IMR-90 (cell line): Measurements from ENCODE around the gene KRT77. TPM values are rescaled to one million over a fixed set of nuclear protein-coding genes. Genes with fewer than 3 reads are reported as not detected.
"Not testable (repeated sequence)": the region's sequence is repeated elsewhere in the genome, so short reads cannot be mapped to it uniquely, and the experiment has no call there.

Source experiments
- ATAC-seq: fragments of 200-7000 bp; cut with Tn5 transposase; 2 replicates; pipeline ENCODE4 v1.9.1; 2020; ENCODE audit warnings: low read depth, mild to moderate bottlenecking, moderate library complexity
- BruUV-seq: library from RNA; stranded (reverse); fragments of 400-500 nt; replicated peaks from 2 replicates; lab custom pipeline; 2021; lab: Mats Ljungman, UMichigan
- CTCF ChIA-PET: fragments of 300-600 bp; formaldehyde crosslinking; extraction: SDS; loops from one replicate; lab custom pipeline; 2021; ENCODE audit warnings: antibody characterized with exemption; lab: Yijun Ruan, JAX
- POLR2A ChIA-PET: fragments of 300-600 bp; sonication (Branson Sonifier 250); formaldehyde crosslinking; loops from one replicate; lab custom pipeline; 2022; ENCODE audit warnings: antibody characterized with exemption; ENCODE audit not compliant: unreplicated experiment; lab: Charles Lee
- DNase-seq: peaks from one replicate; pipeline ENCODE4 v3.0.0; 2013
- H2AFZ ChIP-seq: replicated peaks from 2 replicates; pipeline ENCODE3; 2013; ENCODE audit warnings: low read length, mild to moderate bottlenecking; ENCODE audit not compliant: poor library complexity
- H2AK5ac ChIP-seq: 2 replicates; pipeline ENCODE4 v1.6.1; 2013; ENCODE audit warnings: low read depth, low read length, inconsistent platforms
- H2AK9ac ChIP-seq: replicated peaks from 2 replicates; pipeline ENCODE3; 2013; ENCODE audit warnings: mild to moderate bottlenecking, low read depth, low read length, moderate library complexity; ENCODE audit not compliant: poor library complexity
- H2BK120ac ChIP-seq: 2 replicates; pipeline ENCODE4 v1.6.1; 2013; ENCODE audit warnings: low read depth, low read length, inconsistent platforms
- H2BK15ac ChIP-seq: 3 replicates; pipeline ENCODE4 v1.6.1; 2013; ENCODE audit warnings: low read depth, low read length, inconsistent platforms
- H2BK20ac ChIP-seq: 2 replicates; pipeline ENCODE4 v1.6.1; 2013; ENCODE audit warnings: low read depth, mild to moderate bottlenecking, inconsistent platforms, low read length, moderate library complexity
- H2BK5ac ChIP-seq: 2 replicates; pipeline ENCODE4 v1.6.1; 2013; ENCODE audit warnings: mild to moderate bottlenecking, low read depth, low read length, inconsistent platforms; ENCODE audit not compliant: poor library complexity, severe bottlenecking
- H3K14ac ChIP-seq: replicated peaks from 2 replicates; pipeline ENCODE4 v1.6.1; 2013; ENCODE audit warnings: low read depth, low read length, inconsistent platforms
- H3K18ac ChIP-seq: 2 replicates; pipeline ENCODE4 v1.6.1; 2013; ENCODE audit warnings: low read depth, low read length, control low read depth
- H3K23ac ChIP-seq: 2 replicates; pipeline ENCODE4 v1.6.1; 2013; ENCODE audit warnings: low read depth, low read length, inconsistent platforms
- H3K27ac ChIP-seq: 2 replicates; pipeline ENCODE4 v1.5.1; 2013; ENCODE audit warnings: mild to moderate bottlenecking, control low read depth, low read length; ENCODE audit not compliant: insufficient read depth
- H3K27me3 ChIP-seq: 2 replicates; pipeline ENCODE4 v1.6.1; 2013; ENCODE audit warnings: low read length; ENCODE audit not compliant: control insufficient read depth, insufficient read depth
- H3K36me3 ChIP-seq: 2 replicates; pipeline ENCODE4 v1.6.1; 2013; ENCODE audit warnings: low read length, mixed read lengths; ENCODE audit not compliant: control insufficient read depth, insufficient read depth
- H3K4ac ChIP-seq: 2 replicates; pipeline ENCODE4 v1.6.1; 2013; ENCODE audit warnings: low read depth, low read length, inconsistent platforms
- H3K4me1 ChIP-seq: 2 replicates; pipeline ENCODE4 v1.6.1; 2013; ENCODE audit warnings: low read length, mixed read lengths; ENCODE audit not compliant: control insufficient read depth, insufficient read depth
- H3K4me2 ChIP-seq: 2 replicates; pipeline ENCODE4 v1.6.1; 2013; ENCODE audit warnings: low read depth, mild to moderate bottlenecking, control low read depth, low read length, moderate library complexity
- H3K4me3 ChIP-seq: 2 replicates; pipeline ENCODE4 v1.5.1; 2013; ENCODE audit warnings: low read depth, mild to moderate bottlenecking, control low read depth, low read length, moderate library complexity; ENCODE audit not compliant: insufficient read depth
- H3K56ac ChIP-seq: 2 replicates; pipeline ENCODE4 v1.6.1; 2013; ENCODE audit warnings: low read length, inconsistent platforms; ENCODE audit not compliant: insufficient read depth; ENCODE audit errors: extremely low read depth
- H3K79me1 ChIP-seq, 2 experiments: 2 replicates each; pipeline ENCODE4 v1.6.1; 2013; ENCODE audit warnings: low read length in 2 of 2, inconsistent platforms in 1 of 2, low read depth in 1 of 2
- H3K9ac ChIP-seq: 2 replicates; pipeline ENCODE4 v1.6.1; 2013; ENCODE audit warnings: low read depth, low read length, control low read depth
- H3K9me1 ChIP-seq: 2 replicates; pipeline ENCODE4 v1.6.1; 2013; ENCODE audit warnings: low read length, inconsistent platforms; ENCODE audit not compliant: insufficient read depth
- H3K9me3 ChIP-seq: 2 replicates; pipeline ENCODE4 v1.6.1; 2013; ENCODE audit warnings: low read length; ENCODE audit not compliant: control insufficient read depth, insufficient read depth
- H4K20me1 ChIP-seq: 2 replicates; pipeline ENCODE4 v1.6.1; 2013; ENCODE audit warnings: low read length, inconsistent platforms; ENCODE audit not compliant: insufficient read depth
- H4K5ac ChIP-seq: 2 replicates; pipeline ENCODE4 v1.6.1; 2013; ENCODE audit warnings: mild to moderate bottlenecking, low read depth, low read length, control low read depth
- H4K8ac ChIP-seq, 2 experiments: 2 replicates each; pipeline ENCODE4 v1.6.1; 2013; ENCODE audit warnings: low read depth in 2 of 2, low read length in 2 of 2, control low read depth in 1 of 2, inconsistent platforms in 1 of 2
- H4K91ac ChIP-seq: 2 replicates; pipeline ENCODE4 v1.6.1; 2013; ENCODE audit warnings: low read depth, low read length, inconsistent platforms; ENCODE audit not compliant: insufficient read depth
- WGBS, 2 experiments: methylation state at CpG; one replicate each; pipeline versions ENCODE4 v1.1.5 to v1.1.7; 2013; ENCODE audit warnings: missing lambda C conversion rate in 2 of 2; ENCODE audit not compliant: insufficient read length in 1 of 2; ENCODE audit errors: extremely low coverage in 2 of 2; 5-methylcytosine and 5-hydroxymethylcytosine counted together
- dilution Hi-C: fragments of 300-500 bp; cut with HindIII; formaldehyde crosslinking; loops from one replicate; pipeline ENCODE4 v1.14.3; 2018; ENCODE audit warnings: low sequenced_read_pairs; ENCODE audit not compliant: unreplicated experiment
- in situ Hi-C: fragments of 300-500 bp; cut with MboI; formaldehyde crosslinking; loops from 3 replicates; pipeline ENCODE4 v1.14.3; 2019; ENCODE audit warnings: low sequenced_read_pairs, inconsistent platforms, mixed read lengths
- intact Hi-C: fragments of 100-400 bp; cut with micrococcal nuclease; formaldehyde crosslinking; loops from 2 replicates; pipeline ENCODE4 v1.10.0; 2022
- polyA plus RNA-seq, 3 experiments: library from polyadenylated mRNA; depleted of rRNA; stranded (reverse); fragments of >200 nt; gene quantifications; 2 replicates each; pipeline ENCODE4 v1.2.3, GENCODE V29; 2012; ENCODE audit warnings: low replicate concordance in 1 of 3
- total RNA-seq: library from RNA; depleted of rRNA; stranded (reverse); fragments of >200 nt; gene quantifications from 2 replicates; pipeline ENCODE4 v1.2.3, GENCODE V29; 2012

Gene KRT77
- total and polyA plus RNA-seq, 2 of the 4 experiments (the other 2 are of a cell fraction), result not detected

DNA sequence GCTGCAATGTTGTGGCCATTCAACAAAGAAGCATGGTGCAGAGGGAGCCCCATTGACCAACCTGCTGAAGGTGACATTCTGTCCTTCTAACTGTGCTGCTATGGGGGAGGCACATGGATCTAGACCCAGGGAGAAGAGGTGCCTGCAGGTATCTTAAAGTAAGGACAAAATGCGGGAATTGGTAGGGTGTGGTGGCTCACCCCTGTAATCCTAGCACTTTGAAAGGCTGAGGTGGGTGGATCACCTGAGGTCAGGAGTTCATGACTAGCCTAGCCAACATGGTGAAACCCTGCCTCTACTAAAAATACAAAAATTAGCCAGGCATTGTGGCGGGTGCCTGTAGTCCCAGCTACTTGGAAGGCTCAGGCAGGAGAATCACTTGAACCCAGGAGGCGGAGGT lies 33.4 kb downstream of the KRT77 start:
- H2BK15ac ChIP-seq, H2BK20ac ChIP-seq, intact Hi-C loops, DNase-seq, H2AK5ac ChIP-seq, H3K4me1 ChIP-seq, H3K79me1 ChIP-seq, H4K5ac ChIP-seq, H3K9me3 ChIP-seq, H3K4ac ChIP-seq, H3K4me3 ChIP-seq, H2BK5ac ChIP-seq, H3K23ac ChIP-seq, H2AK9ac ChIP-seq, H4K20me1 ChIP-seq, CTCF ChIA-PET, H3K14ac ChIP-seq, H3K4me2 ChIP-seq, POLR2A ChIA-PET, BruUV-seq, H3K9me1 ChIP-seq, H3K27ac ChIP-seq, H4K8ac ChIP-seq, H3K56ac ChIP-seq, H4K91ac ChIP-seq, dilution Hi-C loops, H2BK120ac ChIP-seq, H2AFZ ChIP-seq, ATAC-seq, H3K36me3 ChIP-seq, H3K9ac ChIP-seq, H3K18ac ChIP-seq: not testable (repeated sequence)
- in situ Hi-C loops, result loop anchor here (5.0 kb wide), 1 partner anchor 47 kb away; no protein-coding TSS in a partner anchor
- no CpG with 5 or more reads among the region's 3 CpGs for WGBS, 2 experiments
- peaks cover 16% of the 10 kb centered on the region for H3K27me3 ChIP-seq
